HG03442 (cell line): ENCODE measurements around the gene MEIKIN.
A peak's percentile ranks its signal among the peaks of the same experiment; 100 is the strongest.
"Not testable (repeated sequence)": the region's sequence is repeated elsewhere in the genome, so short reads cannot be mapped to it uniquely, and the experiment has no call there.

Experiments used
- ATAC-seq: cut with Tn5 transposase; IDR thresholded peaks from one replicate; pipeline ENCODE4 v1.9.1; 2021; ENCODE audit warnings: mild to moderate bottlenecking, moderate library complexity; ENCODE audit not compliant: unreplicated experiment

The MEIKIN gene

GRCh38 chr5:131814990-131815389 lies 130.5 kb downstream of the MEIKIN start:
- no peak for ATAC-seq

GRCh38 chr5:131812371-131813160 lies 132.9 kb downstream of the MEIKIN start:
- ATAC-seq = no peak

- ATAC-seq = peak; percentile 72
These were observed 134.8 kb downstream of the MEIKIN start for GRCh38 chr5:131810510-131811249.

GRCh38 chr5:131796793-131797693 lies 148.4 kb downstream of the MEIKIN start, which contains the start of gene FNIP1:
Gene FNIP1, minus strand, starts transcription at chr5:131797017. Its CDS starts 96 bp downstream, at chr5:131796921.
- ATAC-seq = peak; percentile 89

- peak; percentile 13 for ATAC-seq
These were observed 149.3 kb downstream of the MEIKIN start for GRCh38 chr5:131795879-131796792.

GRCh38 chr5:131795228-131795627 lies 150.2 kb downstream of the MEIKIN start:
- ATAC-seq = no peak

- no peak for ATAC-seq
These were observed 150.9 kb downstream of the MEIKIN start for GRCh38 chr5:131794586-131794985.

GRCh38 chr5:131792896-131793295 lies 152.6 kb downstream of the MEIKIN start:
- ATAC-seq = no peak

GRCh38 chr5:131791866-131792265 lies 153.6 kb downstream of the MEIKIN start:
- ATAC-seq = no peak

GRCh38 chr5:131790550-131790949 lies 154.9 kb downstream of the MEIKIN start:
- ATAC-seq = no peak

- no peak for ATAC-seq
These were observed 155.7 kb downstream of the MEIKIN start for GRCh38 chr5:131789765-131790164.

- no peak for ATAC-seq
These were observed 157.7 kb downstream of the MEIKIN start for GRCh38 chr5:131787736-131788135.

- no peak for ATAC-seq
These were observed 158.4 kb downstream of the MEIKIN start for GRCh38 chr5:131786900-131787692.

- ATAC-seq = no peak
These were observed 159.4 kb downstream of the MEIKIN start for GRCh38 chr5:131786036-131786435.

GRCh38 chr5:131783874-131784273 lies 161.6 kb downstream of the MEIKIN start:
- no peak for ATAC-seq

GRCh38 chr5:131783357-131783756 lies 162.1 kb downstream of the MEIKIN start:
- no peak for ATAC-seq

GRCh38 chr5:131782717-131783116 lies 162.7 kb downstream of the MEIKIN start:
- ATAC-seq = no peak

- ATAC-seq = not testable (repeated sequence)
These were observed 167.3 kb downstream of the MEIKIN start for GRCh38 chr5:131778141-131778540.

GRCh38 chr5:131776450-131776849 lies 169.0 kb downstream of the MEIKIN start:
- no peak for ATAC-seq
